GM12892 (cell line): ENCODE data around the gene LEPROT.
"Not testable (repeated sequence)": the region's sequence is repeated elsewhere in the genome, so short reads cannot be mapped to it uniquely, and the experiment has no call there.

Source experiments
- DNase-seq: peaks from one replicate; pipeline ENCODE4 v3.0.0; 2011; ENCODE audit not compliant: insufficient read length
- FAIRE-seq: peaks from 2 replicates; lab custom pipeline; 2011; peaks lifted over from hg19 to GRCh38; lab: Jason Lieb, UNC
- POLR2A ChIP-seq: IDR thresholded peaks from 2 replicates; pipeline ENCODE4 v1.6.1; 2011; ENCODE audit warnings: low read depth, low read length, control low read depth
- POLR2AphosphoS5 ChIP-seq: IDR thresholded peaks from 2 replicates; pipeline ENCODE4 v1.6.1; 2011; ENCODE audit warnings: low read depth, low read length, control low read depth
- TAF1 ChIP-seq: IDR thresholded peaks from 2 replicates; pipeline ENCODE4 v1.6.1; 2011; ENCODE audit warnings: low read depth, mild to moderate bottlenecking, control low read depth, low read length, borderline replicate concordance

The LEPROT gene

GRCh38 chr1:65445837-65446236 is 25.4 kb downstream of the LEPROT start:
- DNase-seq: no peak
- FAIRE-seq: no peak
- TF ChIP-seq POLR2AphosphoS5: no peak

- TF ChIP-seq TAF1 (no peak), POLR2A (no peak), POLR2AphosphoS5 (no peak)
- DNase-seq: no peak
- FAIRE-seq: no peak
Measured at GRCh38 chr1:65449214-65449823, 28.9 kb downstream of the LEPROT start.

GRCh38 chr1:65455678-65456077 is 35.2 kb downstream of the LEPROT start:
- not testable (repeated sequence) for FAIRE-seq

GRCh38 chr1:65456481-65456880 is 36.0 kb downstream of the LEPROT start:
- no peak for DNase-seq
- no peak for FAIRE-seq
- TF ChIP-seq POLR2AphosphoS5 (no peak), TAF1 (no peak), POLR2A (no peak)

More at GRCh38 chr1:65455678-65456077, 35.2 kb downstream of the LEPROT start:
- not testable (repeated sequence) for DNase-seq

GRCh38 chr1:65457868-65458267 is 37.4 kb downstream of the LEPROT start:
- DNase-seq (no peak), FAIRE-seq (no peak)
- TF ChIP-seq TAF1: no peak
- TF ChIP-seq POLR2AphosphoS5: no peak
- TF ChIP-seq POLR2A: no peak

GRCh38 chr1:65458730-65459396 is 38.4 kb downstream of the LEPROT start:
- DNase-seq (no peak), FAIRE-seq (no peak)
- TF ChIP-seq TAF1: no peak
- TF ChIP-seq POLR2A: no peak
- TF ChIP-seq POLR2AphosphoS5: no peak

- peak; percentile 13 for DNase-seq
- TF ChIP-seq POLR2AphosphoS5: no peak
- TF ChIP-seq TAF1: no peak
- TF ChIP-seq POLR2A: no peak
- no peak for FAIRE-seq
Measured at GRCh38 chr1:65459397-65459768, 38.9 kb downstream of the LEPROT start.

GRCh38 chr1:65465837-65466236 is 45.4 kb downstream of the LEPROT start:
- DNase-seq, FAIRE-seq: not testable (repeated sequence)

- DNase-seq: no peak
- TF ChIP-seq POLR2A (no peak), POLR2AphosphoS5 (no peak), TAF1 (no peak)
- no peak for FAIRE-seq
Measured at GRCh38 chr1:65467536-65467935, 47.1 kb downstream of the LEPROT start.

GRCh38 chr1:65469126-65469888 is 48.8 kb downstream of the LEPROT start:
- FAIRE-seq (no peak), DNase-seq (no peak)
- no peak for TF ChIP-seq POLR2A
- TF ChIP-seq TAF1: no peak
- TF ChIP-seq POLR2AphosphoS5: no peak

- DNase-seq (no peak), FAIRE-seq (no peak)
- no peak for TF ChIP-seq TAF1
- TF ChIP-seq POLR2A: no peak
Measured at GRCh38 chr1:65469889-65470340, 49.4 kb downstream of the LEPROT start.

GRCh38 chr1:65470766-65471165 is 50.3 kb downstream of the LEPROT start:
- FAIRE-seq: no peak
- no peak for DNase-seq
- TF ChIP-seq POLR2AphosphoS5: no peak
- no peak for TF ChIP-seq TAF1
